Urothelium cell line (cell line): Measurements from ENCODE around the gene FKBP1A.
"Not testable (repeated sequence)": the region's sequence is repeated elsewhere in the genome, so short reads cannot be mapped to it uniquely, and the experiment has no call there.

ENCODE experiments used
- DNase-seq: peaks from one replicate; pipeline ENCODE4 v3.0.0; 2011; ENCODE audit warnings: low spot score, mixed read lengths
- FAIRE-seq: peaks from 2 replicates; lab custom pipeline; 2011; peaks lifted over from hg19 to GRCh38; lab: Jason Lieb, UNC

Gene FKBP1A

DNA sequence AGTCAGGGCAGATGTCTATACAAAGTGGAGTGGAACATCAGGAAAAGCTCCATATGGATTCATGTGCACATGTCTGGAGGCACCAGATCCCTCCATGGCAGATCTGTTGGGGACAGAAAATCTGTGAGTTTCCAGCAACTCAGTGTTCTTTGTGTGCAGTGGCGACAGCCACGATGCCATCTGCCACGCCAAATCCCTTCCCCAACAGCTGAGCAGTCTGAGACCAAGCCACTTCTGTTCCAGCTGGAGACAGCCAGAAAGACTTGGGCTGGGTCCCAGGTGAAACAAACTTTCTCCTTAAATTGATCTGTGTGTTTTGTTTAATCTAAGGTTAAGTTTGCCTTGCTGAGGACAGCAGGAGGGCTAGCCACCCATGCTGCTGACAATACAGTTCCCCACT lies 22.9 kb downstream of the FKBP1A start:
- DNase-seq (no peak), FAIRE-seq (no peak)

DNA sequence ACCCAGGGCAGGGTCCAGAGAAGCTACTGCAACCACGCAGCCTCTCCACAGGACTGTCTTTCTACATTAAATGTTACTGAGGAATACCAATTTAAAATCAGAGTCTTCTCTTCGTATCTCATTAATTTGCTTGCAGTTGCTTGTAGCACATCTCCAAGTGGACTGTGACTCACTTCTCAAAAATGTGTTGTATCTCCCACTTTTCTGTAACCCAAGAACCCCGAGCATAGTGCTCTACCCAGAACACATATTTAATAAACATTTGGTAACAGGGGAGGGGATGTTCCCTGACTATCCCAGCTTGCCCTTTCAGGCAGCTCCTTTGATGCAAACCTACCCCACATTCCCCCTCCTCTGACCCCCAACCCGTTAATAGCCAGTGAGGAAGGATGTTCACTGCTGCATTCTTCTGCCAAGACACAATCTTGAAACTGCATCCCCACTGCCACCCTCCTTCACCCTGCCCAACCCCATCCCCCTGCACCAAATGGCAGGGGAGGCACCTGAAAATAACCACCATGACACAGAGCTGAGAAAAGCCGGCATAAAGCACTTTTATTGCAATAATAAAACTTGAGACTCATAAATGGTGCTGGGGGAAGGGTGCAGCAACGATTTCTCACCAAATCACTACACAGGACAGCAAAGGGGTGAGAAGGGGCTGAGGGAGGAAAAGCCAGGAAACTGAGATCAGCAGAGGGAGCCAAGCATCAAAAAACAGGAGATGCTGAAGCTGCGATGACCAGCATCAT lies 24.2 kb downstream of the FKBP1A start:
- FAIRE-seq, result no peak

DNA sequence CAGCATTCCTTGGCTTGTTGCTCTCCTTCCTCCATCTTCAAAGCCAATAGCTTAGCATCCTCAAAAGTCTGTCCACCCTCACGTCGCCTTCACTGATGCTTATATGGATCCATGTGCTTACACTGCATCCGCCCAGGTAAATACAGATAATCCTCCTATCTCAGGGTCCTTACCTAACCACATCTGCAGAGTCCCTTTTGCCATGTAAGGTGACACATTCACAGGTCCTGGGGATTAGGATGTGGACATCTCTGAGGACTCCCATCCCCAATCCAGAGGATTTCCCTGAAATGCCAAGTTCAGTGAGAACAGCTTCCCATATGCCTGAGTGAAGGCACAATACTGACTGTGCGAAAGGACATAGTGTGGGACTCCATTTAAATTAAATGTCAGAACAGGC lies 25.4 kb downstream of the FKBP1A start:
- no peak for DNase-seq
- FAIRE-seq, result no peak

More for the DNA sequence above, 24.2 kb downstream of the FKBP1A start:
- no peak for DNase-seq

DNA sequence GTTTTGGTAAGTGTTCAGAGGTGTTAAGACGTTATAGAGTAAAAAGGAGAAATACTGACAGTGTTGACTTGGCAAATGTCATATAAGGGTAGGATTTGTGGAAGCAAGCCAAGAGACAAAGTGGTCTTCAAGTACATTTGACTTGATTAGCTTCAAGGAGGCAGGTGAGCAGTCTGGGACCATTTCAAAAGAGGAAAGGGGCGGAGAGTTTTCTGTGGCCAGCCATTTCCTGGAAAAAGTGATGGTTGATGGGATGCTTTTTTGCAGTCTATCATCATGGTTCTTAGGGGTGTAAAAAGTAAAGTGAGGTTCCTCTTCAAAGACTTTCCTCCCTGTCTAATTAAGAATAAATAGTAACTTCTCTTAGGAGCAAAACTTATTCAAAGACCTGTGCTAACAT lies 28.7 kb downstream of the FKBP1A start:
- FAIRE-seq, result no peak
- no peak for DNase-seq

DNA sequence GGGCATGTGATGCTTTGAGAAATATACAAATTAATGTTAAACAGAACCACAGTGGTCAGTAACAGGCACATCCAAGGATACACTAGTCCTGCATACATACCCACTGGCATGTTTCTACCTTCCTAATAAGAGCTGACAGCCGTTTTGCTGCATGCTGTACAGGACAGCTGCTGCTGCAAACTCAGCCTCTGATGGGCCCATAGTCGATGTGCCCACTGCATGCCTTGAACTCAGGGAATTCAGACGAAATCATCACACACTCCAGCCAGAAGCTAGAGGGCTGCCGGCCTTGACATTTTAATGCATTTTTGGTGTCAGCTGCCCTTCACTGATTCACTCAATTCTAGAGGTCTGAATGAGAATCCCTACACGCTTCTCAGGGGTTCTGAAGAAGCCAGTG lies 29.3 kb downstream of the FKBP1A start:
- FAIRE-seq (no peak), DNase-seq (no peak)

DNA sequence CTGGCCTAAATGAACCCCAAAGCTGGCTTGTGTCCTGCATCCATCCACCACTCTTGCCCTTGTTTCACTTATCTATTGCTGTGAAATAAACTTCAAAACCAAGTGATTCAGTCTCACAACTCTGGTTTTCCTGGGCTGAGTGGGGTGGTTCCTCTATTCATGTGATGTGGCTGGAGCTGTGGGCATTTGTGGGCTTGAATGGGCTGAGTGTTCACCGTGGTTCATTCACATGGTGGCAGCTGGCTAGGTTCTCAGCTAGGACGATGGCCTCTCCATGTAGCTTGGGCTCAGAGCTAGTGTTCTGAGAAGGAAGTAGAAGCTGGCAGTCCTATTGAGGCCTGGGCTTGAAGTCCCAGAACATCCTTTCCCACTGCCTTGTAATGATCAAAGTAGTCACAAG lies 30.4 kb downstream of the FKBP1A start:
- FAIRE-seq (no peak), DNase-seq (no peak)

DNA sequence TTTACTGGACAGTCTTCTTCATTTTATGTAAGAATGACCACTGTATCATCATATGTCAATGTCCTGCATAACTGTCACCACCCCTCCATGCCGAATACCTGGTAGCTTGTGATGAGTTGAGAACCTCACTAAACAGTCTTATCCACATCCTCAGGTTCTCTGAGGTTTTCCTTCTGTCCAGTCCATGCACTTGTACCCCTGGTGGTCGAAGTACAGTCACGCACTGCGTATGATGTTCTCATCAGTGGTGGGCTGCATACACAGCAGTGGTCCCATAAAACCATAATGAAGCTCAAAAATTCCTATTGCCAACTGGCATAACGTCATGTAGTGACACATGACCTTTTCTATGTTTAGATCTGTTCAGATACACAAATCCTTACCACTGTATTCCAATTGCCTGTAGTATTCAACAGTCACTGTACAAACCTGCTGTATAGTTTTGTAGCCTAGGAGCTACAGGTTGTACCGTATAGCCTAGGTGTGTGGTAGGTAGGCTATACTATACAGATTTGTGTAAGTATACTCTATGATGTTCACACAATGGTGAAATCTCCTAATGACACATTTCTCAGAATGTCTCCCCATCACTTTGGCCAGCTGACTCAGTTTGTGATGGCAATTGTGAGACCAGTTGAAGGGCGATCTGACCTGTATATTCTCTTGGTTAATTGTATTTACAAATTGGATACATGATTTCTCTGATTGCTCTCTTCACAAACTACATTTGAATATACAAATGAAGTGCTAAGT lies 32.6 kb downstream of the FKBP1A start:
- FAIRE-seq, result no peak
- no peak for DNase-seq

DNA sequence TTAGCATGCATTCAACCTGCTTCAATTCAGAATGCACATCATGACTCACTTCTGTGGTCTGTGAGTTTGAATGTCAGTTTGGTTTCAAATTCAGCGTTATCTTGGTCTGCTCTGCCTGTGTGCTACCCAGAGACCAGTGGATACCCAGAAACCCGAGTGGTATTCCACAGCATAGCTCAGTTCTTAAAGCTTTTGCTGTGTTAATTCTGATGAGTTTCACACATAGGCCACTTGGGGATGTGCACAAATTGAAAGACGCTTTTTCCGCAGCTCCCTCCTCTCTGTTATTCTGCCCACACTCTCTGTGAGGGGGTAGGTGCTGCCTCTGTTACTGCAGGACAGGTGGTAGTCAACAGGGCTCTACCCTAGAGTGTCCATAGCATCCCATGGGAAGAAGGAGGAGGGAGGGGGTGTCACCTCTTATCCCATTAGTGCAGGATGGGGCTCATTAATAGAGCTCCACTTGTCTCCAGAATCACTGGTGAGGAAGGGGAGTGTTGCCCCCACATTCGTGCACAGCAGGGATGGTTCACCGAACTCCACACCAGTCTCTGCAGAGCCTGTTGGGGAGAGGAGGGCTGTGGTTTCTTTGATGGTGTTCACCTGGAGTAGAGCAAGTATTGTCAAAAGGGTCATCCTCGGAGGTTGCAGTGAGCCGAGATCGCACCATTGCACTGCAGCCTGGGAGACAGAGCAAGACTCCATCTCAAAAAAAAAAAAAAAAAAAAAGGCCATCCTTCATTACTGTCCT lies 34.8 kb downstream of the FKBP1A start:
- DNase-seq (no peak), FAIRE-seq (no peak)

DNA sequence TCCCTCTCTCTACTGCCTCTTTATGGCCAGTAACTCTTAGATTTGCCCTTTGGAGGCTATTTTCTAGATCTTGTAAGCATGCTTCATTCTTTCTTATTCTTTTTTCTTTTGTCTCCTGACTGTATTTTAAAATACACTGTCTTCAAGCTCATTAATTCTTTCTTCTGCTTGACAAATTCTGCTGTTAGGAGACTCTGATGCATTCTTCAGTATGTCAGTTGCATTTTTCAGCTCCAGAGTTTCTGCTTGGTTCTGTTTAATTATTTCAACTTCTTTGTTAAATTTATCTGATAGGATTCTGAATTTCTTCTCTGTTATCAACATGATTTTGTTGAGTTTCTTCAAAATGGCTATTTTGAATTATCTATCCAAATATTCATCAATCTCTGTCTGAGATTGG lies 38.9 kb downstream of the FKBP1A start:
- FAIRE-seq, result no peak

DNA sequence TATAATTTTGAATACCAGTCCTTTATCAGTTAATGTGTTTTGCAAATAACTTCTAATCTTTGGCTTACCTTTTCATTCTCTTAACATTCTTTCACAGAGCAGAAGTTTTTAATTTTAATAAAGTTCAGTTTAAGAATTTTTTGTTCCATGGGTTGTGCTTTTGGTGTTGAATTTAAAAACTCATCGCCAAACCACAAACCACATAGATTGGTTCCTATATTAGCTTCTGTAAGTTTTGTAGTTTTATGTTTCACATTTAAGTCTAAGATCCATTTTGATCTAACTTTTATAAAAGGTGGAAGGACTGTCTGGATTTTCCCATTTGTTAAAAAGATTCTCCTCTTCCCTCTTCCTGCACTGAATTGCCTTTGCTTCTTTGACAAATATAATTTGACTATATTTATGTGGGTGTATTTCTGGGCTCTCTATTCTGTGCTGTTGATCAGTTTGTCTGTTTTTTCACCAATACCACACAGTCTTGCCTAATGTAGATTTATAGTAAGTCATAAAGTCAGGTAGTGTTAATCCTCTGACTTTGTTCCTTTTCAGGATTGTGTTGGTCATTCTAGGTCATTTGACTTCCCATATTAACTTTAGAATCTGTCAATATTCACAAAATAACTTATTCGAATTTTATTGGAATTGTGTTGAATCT lies 46.4 kb downstream of the FKBP1A start:
- DNase-seq (no peak), FAIRE-seq (no peak)

More for the DNA sequence above, 38.9 kb downstream of the FKBP1A start:
- DNase-seq, result no peak

DNA sequence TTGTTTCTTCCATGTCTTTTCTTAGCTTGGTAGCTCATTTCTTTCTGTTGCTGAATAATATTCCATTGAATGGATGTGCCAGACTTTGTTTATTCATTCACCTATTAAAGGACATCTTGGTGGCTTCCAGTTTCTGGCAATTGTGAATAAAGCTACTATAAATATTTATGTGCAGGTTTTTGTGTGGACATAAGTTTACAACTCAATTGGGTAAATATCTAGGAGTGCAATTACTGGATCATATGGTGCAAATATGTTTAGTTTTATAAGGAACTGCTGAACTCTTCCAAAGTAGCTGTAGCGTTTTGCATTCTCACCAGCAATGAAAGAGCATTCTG lies 47.1 kb downstream of the FKBP1A start:
- FAIRE-seq (no peak), DNase-seq (no peak)

DNA sequence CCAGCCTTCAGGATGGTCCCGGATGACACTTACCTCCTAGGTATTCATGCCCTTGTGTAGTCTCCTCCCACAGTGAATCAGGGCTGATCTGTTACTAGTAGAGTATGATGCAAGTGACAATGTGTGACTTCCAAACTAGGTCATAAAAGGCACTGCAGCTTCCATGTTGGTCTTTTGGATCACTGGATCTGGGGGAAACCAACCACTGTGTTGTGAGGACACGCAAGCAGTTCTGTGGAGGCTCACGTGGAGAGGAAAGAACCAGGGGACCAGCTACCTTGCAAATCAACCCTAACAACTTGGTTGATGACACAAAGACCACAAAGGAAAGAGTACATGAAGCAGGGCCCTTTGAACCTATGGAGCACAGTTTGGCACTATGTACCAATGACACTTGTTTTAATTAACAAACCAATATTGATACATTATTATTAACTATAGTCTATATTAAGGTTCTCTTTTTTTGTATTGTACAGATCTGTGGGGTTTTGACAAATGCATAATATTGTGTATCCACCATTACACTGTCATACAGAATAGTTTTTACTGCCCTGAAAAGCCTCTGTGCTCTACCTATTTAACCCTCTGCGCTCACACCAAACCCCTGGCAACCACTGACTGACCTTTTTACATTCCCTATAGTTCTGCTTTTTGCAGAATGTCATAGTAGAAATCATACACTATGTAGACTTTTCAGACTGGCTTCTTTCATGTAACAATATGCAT lies 47.7 kb downstream of the FKBP1A start:
- no peak for FAIRE-seq
- DNase-seq, result no peak

DNA sequence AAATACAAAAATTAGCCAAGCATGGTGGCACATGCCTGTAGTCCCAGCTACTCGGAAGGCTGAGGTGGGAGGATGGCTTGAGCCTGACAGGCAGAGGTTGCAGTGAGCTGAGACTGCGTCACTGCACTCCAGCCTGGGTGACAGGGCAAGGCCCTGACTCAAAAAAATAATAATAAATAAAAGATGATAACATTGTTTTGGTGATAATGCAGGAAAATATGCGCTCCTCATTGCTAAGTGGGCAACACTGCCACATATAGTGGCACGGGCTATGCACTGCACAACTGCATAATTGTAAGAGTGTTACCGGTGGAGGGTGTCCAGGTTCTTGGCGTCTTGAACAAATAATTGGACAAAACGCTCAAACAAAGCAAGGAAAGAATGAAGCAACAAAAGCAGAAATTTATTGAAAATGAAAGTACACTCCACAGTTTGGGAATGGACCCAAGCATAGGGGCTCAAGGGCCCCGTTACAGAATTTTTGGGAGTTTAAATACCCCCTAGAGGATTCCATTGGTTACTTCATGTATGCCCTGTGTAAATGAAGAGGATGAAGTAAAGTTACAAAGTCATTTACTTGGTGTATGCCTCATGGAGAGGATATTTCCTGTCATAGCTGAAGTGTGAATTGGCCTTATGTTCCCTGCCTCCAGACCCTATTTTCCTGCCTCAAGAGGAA lies 49.3 kb downstream of the FKBP1A start:
- DNase-seq, FAIRE-seq: not testable (repeated sequence)

DNA sequence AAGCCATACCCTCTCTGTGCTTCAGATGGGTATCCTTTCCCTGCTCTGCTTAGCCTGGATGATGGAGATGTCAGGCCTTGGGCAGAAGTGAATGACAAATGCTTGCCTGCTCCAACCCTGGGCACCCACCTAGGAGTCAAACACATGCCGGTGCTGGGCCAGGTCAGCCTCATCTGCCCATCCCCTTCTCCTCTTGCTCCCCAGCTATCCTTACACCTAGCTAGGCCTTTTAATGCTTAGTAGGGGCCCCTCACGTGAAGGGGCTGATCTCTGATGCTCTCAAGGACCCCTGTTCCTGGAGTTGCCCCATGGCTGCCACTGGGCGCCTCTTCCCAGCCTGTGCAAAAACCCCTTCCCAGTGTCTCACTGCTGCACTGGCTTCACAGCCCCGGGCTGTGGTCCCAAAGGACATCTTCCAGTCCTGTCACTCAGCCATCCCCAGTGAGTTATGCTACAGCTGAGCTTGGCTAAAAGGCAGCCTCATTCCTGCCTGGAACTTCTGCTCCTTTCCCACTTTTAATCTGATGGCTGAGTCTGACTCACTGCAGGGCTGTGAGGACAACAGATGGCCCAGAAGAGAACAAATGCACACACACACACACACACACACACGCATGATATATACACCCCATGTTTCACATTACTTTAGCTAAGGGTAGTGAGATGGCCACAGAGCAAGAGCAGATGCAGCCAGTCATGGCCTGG lies 51.1 kb downstream of the FKBP1A start:
- FAIRE-seq, result no peak
- DNase-seq, result no peak

DNA sequence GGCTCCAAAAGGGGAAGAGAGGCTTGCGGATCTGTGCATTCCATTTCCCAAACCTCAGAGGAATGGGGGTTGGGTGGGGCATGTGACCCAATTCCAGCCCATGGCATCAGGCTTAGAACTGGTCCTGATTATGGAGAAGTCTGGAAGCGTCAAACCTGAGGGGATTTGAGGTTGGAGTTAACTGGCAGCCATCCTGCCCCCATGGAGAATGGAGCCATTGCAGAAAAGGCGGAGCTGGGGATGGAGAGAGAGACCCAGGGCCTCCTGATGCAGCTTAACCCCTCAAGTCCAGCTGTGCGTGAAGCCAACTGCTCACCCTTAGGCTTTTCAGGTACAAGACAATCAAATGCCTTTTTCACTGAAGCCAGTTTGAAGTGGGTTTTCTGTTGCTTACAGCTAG lies 54.1 kb downstream of the FKBP1A start:
- DNase-seq (no peak), FAIRE-seq (no peak)

DNA sequence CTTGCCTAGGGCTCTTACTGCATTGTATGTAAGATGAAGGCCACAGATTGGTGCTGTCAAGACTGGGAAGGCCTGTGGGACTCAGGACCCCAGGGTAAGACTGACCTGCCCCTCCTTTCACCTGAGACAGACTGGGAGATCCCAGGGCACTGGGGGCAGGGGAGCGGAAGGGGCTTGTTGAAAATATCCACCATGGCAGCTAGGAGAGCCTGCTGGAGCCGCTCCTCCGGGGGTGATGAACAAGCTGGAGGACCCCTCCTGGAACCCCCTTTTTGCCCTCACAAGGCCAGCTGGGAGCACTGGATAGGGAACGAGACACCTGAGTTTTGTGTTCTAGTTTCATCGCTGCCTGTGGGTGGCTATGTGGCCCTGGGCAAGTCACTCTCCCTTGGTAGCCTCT lies 54.8 kb downstream of the FKBP1A start:
- no peak for FAIRE-seq
- no peak for DNase-seq

DNA sequence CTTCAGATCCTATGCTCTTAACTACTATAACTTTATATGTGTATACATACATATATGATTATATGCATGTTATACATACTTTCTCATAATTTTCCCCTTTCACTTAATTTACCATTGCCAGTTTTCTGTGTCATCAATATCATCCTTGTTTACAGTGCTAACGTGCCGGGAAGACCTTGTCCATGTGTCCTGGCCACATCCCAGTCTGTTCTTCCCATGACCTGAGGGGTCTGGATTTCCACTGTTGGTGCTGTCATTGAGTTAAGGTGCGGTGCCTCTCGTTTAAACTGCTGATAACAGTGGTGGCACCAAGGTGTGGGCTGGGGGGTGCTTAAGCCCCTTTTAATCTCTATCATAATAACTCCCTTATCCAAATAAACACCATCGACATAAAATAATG lies 55.4 kb downstream of the FKBP1A start:
- DNase-seq, result no peak

DNA sequence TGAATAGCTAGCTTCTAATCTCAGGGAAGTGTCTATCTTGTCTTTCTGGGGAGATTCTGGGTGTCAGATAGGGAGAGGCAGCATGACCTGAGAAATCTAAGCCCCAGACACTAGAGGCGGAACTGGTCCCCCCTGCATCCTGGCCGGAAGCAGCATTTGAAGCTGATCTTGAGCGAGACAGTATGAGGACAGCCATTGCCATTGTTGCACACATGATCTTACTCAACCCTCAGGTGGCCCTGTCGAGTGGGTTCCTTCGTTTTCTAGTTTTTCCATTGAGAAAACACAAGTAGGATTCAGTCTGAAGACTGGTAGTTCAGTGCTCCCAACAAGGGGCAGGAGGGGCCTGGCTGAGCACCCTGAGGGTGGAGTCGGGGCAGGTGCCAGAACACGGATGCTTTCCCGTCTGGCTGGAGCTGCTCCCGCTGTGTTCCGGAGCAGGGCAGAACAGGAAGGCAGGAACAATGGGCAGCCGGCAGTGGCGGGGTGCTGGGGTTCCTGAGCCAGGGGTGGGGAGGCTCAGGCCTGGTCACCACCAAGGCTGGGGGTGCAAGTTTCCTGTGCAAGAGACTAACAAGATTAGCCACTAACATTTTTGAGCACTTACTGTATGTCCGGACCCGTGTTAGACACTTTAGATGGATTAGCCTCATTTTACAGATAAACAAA lies 56.0 kb downstream of the FKBP1A start:
- DNase-seq (no peak), FAIRE-seq (peak; percentile 17)

More for the DNA sequence above, 55.4 kb downstream of the FKBP1A start:
- no peak for FAIRE-seq
